Chondrocyte (in vitro differentiated cells): ENCODE data around the gene KRT31. TPM values are rescaled to one million over a fixed set of nuclear protein-coding genes. Genes with fewer than 3 reads are reported as not detected.
"Not testable (repeated sequence)": the region's sequence is repeated elsewhere in the genome, so short reads cannot be mapped to it uniquely, and the experiment has no call there.

Experiments
- DNase-seq: peaks from one replicate; pipeline ENCODE4 v3.0.0; 2021; ENCODE audit warnings: mixed read lengths, low spot score
- H3K27ac Mint-ChIP-seq: one replicate; pipeline ENCODE4 v1.8.0; 2021; ENCODE audit warnings: mild to moderate bottlenecking, moderate library complexity, mixed read lengths; ENCODE audit not compliant: unreplicated experiment
- H3K27me3 Mint-ChIP-seq: 2 replicates; pipeline ENCODE4 v1.8.0; 2021; ENCODE audit warnings: low read depth, mixed read lengths
- H3K36me3 Mint-ChIP-seq: 2 replicates; pipeline ENCODE4 v1.8.0; 2021; ENCODE audit warnings: low read depth, mixed read lengths
- H3K4me1 Mint-ChIP-seq: 2 replicates; pipeline ENCODE4 v1.8.0; 2021; ENCODE audit warnings: low read depth, mild to moderate bottlenecking, mixed read lengths
- H3K4me3 Mint-ChIP-seq: one replicate; pipeline ENCODE4 v1.8.0; 2021; ENCODE audit warnings: mild to moderate bottlenecking, moderate library complexity, mixed read lengths; ENCODE audit not compliant: unreplicated experiment
- H3K9me3 Mint-ChIP-seq: 2 replicates; pipeline ENCODE4 v1.8.0; 2021; ENCODE audit warnings: low read depth, mixed read lengths
- CTCF ChIP-seq: fragments of 200-600 bp; sonication (generic); IDR thresholded peaks from 2 replicates; pipeline ENCODE4 v1.5.0; 2021; ENCODE audit warnings: antibody characterized with exemption, mild to moderate bottlenecking, moderate library complexity
- total RNA-seq: library from RNA; stranded (reverse); gene quantifications from 3 replicates; pipeline ENCODE4 v1.2.1, GENCODE V29; 2021

KRT31 gene
- total RNA-seq, 1 donor from 2014 or later, result not detected

DNA sequence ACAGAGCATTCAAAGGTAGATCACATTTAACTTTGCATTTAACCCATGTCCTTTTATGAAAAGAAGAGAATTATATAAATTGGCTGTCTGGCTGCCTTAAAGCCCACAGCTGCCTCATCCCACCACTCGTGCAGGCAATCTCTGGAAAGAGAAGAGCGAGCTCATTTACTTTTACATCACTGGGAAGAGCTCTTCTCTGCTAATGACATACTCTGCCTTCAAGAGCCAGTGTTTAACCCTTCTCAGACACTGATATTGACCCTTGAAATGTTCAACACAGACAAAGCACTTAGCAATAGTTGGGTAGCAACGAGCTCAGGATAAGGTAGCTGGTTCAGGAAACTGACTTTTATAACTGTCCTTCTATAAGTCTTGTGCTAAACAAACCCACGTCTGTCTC is 36.6 kb upstream of the KRT31 start:
- H3K9me3 Mint-ChIP-seq, result no peaks in the 10 kb centered on the region
- H3K4me1 Mint-ChIP-seq, result no peaks in the 10 kb centered on the region
- no peak overlapping the region for H3K4me3 Mint-ChIP-seq
- no peak for DNase-seq
- TF ChIP-seq CTCF, result no peak
- H3K27ac Mint-ChIP-seq, result no peak overlapping the region
- peaks cover 9% of the 10 kb centered on the region for H3K27me3 Mint-ChIP-seq
- no peaks in the 10 kb centered on the region for H3K36me3 Mint-ChIP-seq

DNA sequence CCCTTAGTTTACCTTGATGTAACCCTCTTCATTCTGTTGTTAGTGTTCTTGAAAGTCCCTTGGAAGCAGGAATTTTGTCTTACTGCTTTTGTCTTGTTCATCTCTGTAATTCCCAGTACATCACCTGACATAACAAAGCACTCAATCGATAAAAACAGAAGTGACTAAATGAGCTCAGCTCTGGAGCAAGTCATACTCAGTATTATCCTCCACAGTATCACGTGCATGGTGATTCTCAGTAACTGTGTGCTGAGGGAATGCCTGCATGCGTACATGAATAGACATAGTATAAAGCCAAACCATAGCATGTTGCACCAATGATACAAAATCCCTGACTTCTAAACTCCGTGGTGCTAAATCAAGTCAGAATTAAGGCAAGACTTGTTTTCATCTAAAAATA is 36.2 kb upstream of the KRT31 start:
- Mint-ChIP-seq H3K27me3 (peaks cover 9% of the 10 kb centered on the region), H3K36me3 (no peaks in the 10 kb centered on the region), H3K4me3 (no peak overlapping the region), H3K9me3 (no peaks in the 10 kb centered on the region), H3K27ac (no peak overlapping the region), H3K4me1 (no peaks in the 10 kb centered on the region)
- DNase-seq, result no peak
- TF ChIP-seq CTCF, result no peak

DNA sequence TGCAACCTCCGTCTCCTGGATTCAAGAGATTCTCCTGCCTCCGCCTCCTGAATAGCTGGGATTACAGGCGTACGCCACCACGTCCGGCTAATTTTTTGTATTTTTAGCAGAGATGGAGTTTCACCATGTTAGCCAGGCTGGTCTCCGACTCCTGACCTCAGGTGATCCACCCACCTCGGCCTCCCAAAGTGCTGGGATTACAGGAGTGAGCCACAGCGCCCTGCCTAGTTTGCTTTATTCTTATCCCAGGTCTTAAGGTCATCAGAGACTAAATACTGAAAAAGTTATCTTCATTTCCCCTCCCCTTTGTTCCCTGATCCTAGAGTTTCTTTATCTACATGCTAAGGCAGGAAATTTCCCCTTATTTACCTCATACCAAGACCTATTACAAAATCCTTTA is 33.0 kb upstream of the KRT31 start:
- not testable (repeated sequence) for H3K27me3 Mint-ChIP-seq, DNase-seq, H3K36me3 Mint-ChIP-seq, H3K4me3 Mint-ChIP-seq, H3K4me1 Mint-ChIP-seq, H3K9me3 Mint-ChIP-seq, H3K27ac Mint-ChIP-seq

DNA sequence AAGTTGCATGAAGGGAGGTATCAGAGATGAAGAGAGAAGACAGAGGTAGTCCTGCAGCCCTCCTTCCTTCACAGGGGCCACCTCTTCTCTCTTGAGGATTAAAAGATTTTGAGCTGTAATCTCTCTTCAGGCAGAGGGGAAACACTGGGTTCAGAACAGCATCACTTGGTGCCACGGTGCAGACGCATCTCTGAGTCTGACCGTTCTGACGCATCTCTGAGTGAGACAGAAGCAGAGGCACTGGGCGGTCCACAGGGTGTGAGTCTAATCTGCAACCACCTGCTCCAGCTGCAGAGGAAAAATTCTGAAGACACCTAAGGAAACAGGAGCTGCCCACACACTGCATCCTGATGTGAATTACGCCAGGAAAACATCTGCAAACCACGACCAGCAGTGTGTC is 32.3 kb upstream of the KRT31 start:
- no peak overlapping the region for H3K27ac Mint-ChIP-seq
- no peak overlapping the region for H3K4me3 Mint-ChIP-seq
- H3K36me3 Mint-ChIP-seq, result no peaks in the 10 kb centered on the region
- no peaks in the 10 kb centered on the region for H3K9me3 Mint-ChIP-seq
- peaks cover 4% of the 10 kb centered on the region for H3K27me3 Mint-ChIP-seq
- DNase-seq, result no peak
- no peaks in the 10 kb centered on the region for H3K4me1 Mint-ChIP-seq
- TF ChIP-seq CTCF, result no peak

DNA sequence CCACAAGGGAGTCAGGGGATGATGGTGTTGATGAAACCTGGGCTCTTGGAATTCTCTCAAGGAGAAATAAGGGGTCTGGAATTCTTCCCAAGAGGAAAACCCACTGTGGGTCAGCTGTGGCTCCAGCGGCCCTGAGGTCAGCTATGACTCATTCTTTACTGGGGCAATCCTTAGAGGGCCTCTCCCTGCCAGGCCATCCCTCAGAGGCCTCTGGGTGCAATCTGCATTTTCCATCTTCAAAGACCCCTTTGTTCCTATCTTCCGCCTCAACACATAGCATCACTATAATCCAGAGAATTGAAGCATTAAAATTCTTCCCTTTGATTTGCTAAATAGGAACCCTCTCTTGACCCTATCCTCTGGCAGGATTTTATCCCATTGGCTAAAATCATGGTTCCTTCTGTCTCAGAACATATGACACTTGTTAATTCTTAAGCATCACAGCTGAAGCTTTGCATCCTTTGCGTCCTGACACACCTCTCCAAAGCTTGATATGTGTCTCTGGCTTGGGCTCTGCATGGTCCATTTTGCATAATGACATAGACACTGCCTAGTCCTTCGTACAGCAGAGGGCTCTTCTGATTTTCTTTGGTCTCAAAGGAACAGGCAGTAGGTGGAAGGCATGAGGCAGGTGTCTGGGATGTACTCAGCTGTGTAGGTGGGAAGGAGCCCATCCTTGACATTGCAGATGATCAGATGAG is 31.3 kb upstream of the KRT31 start:
- H3K9me3 Mint-ChIP-seq, result no peaks in the 10 kb centered on the region
- no peaks in the 10 kb centered on the region for H3K4me1 Mint-ChIP-seq
- no peak for TF ChIP-seq CTCF
- H3K4me3 Mint-ChIP-seq, result no peak overlapping the region
- no peak overlapping the region for H3K27ac Mint-ChIP-seq
- no peaks in the 10 kb centered on the region for H3K36me3 Mint-ChIP-seq
- H3K27me3 Mint-ChIP-seq, result peaks cover 6% of the 10 kb centered on the region
- no peak for DNase-seq

DNA sequence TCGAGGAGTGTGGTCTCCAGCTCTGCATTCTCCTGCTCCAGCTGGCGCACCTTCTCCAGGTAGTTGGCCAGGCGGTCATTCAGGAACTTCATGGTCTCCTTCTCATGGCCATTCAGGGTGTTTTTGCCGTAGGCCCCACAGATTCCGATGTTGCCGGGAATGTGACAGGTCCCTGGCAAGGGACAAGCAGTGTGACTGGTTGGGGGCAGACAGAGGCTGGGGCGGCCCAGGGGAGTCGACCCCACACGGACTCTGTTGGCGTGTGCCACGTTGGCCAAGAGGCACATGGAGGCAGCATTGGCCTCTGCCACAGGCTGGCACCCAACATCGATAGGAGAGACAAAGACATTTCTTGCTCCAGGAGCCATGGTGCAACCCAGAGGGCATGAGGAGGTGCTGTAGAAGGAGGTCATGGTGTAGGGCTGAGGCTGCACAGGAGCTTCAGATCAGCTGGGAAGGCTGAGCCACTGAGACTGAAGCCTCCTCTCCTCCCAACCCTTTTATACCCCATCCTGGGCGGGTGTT is 26.8 kb upstream of the KRT31 start, which contains the start of gene KRT37:
Gene KRT37 (minus strand): TSS at position 475 of the 525 bp plus-strand sequence. CDS start 62 bp downstream, at position 413.
- no peaks in the 10 kb centered on the region for H3K36me3 Mint-ChIP-seq

GRCh38 chr17:41422586-41422985 is 25.2 kb upstream of the KRT31 start:
- not testable (repeated sequence) for H3K27me3 Mint-ChIP-seq, DNase-seq, H3K4me1 Mint-ChIP-seq, H3K9me3 Mint-ChIP-seq, H3K27ac Mint-ChIP-seq, H3K36me3 Mint-ChIP-seq, H3K4me3 Mint-ChIP-seq

More for the DNA sequence above, 26.8 kb upstream of the KRT31 start, which contains the start of gene KRT37:
- H3K4me1 Mint-ChIP-seq, result no peaks in the 10 kb centered on the region
- H3K27ac Mint-ChIP-seq, result no peak within 1 kb of the TSS
- no peak for DNase-seq
- no peaks in the 10 kb centered on the region for H3K9me3 Mint-ChIP-seq
- TF ChIP-seq CTCF, result no peak
- H3K4me3 Mint-ChIP-seq, result no peak within 1 kb of the TSS
- peaks cover 9% of the 10 kb centered on the region for H3K27me3 Mint-ChIP-seq
